Esophagus muscularis mucosa (tissue), 4 donors: Measurements from ENCODE around the gene ZCWPW1.
"Not testable (repeated sequence)": the region's sequence is repeated elsewhere in the genome, so short reads cannot be mapped to it uniquely, and the experiment has no call there.

Source experiments
- CTCF ChIP-seq, 3 experiments: fragments of 200-600 bp in 2 of 3; fragments of 450-650 bp in 1 of 3; sonication (generic) in 2 of 3; IDR thresholded peaks; one replicate each; pipeline ENCODE4 v1.5.1; 2017 to 2019; ENCODE audit warnings: antibody characterized with exemption in 3 of 3, mild to moderate bottlenecking in 2 of 3, moderate library complexity in 1 of 3
- EP300 ChIP-seq: sonication (generic); formaldehyde crosslinking; IDR thresholded peaks from one replicate; pipeline ENCODE4 v1.6.1; 2017; ENCODE audit warnings: antibody characterized with exemption
- POLR2A ChIP-seq: fragments of 450-650 bp; IDR thresholded peaks from one replicate; pipeline ENCODE4 v1.6.1; 2017; ENCODE audit warnings: antibody characterized with exemption, moderate library complexity, mild to moderate bottlenecking, low read depth

- not testable (repeated sequence) for TF ChIP-seq CTCF (IDR thresholded peaks at IDR 0.05); POLR2A; EP300
Measured at GRCh38 chr7:100382234-100382853, 46.2 kb downstream of the ZCWPW1 start.
